ENCODE results near the gene NPBWR2.

The NPBWR2 gene

DNA sequence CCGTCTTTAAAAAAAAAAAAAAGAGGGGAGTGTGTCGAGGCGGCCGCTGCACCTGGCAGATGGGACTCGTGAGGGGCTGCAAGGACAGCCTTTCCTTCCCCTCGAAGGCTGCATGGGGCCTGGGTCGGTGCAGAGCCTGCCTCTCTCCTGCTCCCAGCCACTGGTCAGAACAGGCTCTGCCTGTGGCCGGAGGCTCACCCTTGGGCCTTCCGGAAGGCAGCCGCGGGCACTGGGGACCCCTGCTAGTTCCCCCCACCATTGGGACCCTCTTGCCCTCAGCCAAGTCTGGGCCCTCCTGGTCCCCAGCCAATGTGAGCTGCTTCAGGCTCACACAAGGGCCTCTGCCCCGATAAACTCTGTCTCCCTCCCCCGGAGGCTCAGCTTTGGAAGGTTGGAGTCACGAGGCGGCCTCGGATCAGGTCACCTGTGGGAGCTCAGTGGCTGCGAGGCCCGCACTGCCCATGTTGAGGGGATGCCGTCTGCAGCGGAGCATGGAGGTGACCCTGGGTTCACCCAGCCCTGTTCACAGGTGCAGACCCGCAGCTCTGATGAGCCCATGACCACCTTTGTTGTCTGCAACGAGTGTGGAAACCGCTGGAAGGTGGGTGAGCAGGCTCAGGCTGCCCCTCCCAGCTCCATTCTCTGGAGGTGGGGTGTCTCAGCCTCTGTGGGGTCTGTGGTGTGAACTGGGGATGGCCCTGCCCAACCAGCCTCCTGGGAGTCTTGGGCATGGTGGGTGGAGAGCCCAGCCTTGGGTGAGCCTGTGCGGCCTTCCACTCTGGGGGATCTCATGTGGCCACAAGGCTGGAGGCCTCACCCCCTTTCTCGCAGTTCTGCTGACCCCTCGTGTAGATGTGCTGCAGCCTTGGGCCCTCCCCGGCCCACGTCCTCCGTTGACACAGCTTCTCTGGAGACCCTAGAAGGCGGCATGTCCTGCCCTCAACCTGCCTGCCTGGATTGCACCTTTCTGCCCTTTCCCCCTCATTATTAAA is 35.7 kb downstream of the NPBWR2 start:
- no peak for DNase-seq

DNA sequence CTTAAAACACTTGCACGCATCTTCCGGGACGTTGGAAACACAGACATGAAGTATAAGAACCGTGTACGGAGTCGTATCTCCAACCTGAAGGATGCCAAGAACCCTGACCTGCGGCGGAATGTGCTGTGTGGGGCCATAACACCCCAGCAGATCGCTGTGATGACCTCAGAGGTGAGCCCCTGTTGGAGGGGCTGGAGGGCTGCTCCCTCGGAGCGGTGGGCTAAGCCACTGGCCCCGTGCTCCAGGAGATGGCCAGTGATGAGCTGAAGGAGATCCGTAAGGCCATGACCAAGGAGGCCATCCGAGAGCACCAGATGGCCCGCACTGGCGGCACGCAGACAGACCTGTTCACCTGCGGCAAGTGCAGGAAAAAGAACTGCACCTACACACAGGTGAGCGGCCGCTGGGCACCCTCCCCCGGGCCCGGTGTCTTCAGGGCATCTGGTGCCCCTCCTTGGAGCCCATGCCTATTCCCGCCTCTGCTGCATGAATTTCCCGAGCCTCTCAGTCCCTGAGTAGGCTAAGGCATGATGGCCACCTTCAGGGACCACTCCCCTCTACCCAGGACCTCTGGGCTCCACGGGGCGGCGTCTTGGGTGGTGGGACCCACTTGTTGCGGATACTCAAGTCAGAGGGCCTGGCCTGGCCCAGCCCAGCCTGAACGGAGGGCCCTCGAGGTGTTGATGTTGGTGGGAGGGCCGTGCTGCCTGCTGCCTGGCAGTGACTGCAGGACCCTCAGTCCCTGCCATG is 36.9 kb downstream of the NPBWR2 start:
- no peak for DNase-seq

DNA sequence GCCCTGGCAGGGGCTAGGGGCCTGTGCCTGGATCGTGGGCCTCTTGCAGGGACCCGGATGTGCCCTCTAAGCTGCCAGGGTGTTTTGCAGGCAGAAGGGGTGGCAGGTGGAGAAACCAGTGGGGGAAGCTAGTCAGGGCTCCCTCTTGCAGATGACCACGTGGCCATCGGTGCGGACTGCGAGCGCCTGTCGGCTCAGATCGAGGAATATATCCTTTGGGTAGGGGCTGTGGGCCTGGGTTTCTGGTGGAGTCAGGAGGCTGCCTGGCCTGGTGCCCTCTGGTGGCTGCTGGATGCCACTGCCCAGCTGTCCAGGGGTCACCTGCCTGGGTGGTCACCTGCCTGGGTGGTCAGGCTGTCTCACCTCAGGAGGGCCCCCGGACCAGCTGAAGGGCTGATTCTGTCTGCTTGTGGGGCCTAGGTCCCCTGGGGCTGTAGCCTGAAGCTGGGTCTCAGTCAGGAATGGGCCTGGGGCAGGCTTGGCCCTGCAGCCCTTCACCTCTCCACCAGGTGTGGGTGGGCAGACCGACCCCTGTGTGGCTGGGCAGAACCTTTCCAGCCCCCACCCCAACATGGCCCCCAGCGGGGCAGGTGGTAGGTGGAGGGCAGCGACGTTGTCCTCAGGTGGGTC is 37.6 kb downstream of the NPBWR2 start:
- no peak for DNase-seq

DNA sequence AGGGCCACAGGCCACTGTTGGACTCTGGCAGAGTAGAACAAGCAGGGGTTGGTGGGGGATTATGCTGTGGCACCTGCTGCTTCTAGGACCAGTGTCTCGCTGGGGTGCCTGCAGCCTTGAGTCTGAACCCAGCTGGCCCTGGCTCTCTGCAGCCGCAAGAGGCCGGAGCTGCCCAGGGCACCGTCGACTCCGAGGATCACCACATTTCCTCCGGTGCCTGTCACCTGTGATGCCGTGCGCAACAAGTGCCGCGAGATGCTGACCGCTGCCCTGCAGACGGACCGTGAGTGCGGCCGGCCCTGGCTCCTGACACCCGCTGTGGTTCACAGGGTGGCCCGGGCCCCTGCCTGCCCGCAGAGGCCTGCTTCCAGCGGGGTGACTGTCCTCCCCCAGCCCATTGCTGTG is 38.2 kb downstream of the NPBWR2 start:
- no peak for DNase-seq

DNA sequence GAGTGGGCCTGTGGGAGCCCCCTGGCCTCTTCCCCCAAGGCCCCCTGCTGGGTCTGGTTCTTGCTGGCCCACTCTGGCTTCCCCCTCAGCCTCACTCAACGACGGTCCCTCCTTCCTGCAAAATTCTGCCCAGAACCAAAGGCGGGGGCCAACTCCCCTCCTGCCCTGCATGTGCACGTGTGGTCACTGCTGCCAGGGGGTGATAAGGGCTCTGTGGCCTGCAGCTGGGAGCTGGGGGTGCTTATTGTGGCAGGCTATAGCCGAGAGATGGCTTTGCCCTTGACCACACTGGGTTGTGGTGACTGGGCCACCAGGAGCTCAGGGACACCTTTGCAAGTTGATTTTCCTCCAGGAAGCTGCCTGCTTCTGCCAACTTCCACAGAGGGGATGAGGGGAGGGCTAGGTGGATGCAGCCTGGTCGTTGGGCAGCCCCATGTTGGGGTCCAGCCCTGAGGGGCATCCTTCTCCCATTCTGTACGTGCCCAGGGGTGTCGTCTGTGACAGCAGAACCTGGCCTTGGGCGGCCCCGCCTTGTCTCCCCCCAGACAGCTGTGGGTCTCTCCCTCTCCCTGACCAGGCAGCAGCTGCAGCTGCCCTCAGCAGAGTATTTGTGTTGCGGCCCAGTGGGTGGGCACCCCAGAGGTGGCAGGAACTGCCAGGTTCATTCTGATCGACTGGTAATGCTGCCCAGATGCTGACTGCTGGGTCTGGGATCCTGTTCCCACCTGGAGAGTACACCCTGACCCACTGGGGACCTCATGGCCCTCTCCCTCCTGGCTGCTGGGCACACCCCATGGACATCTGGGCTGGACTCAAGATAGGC is 38.8 kb downstream of the NPBWR2 start:
- DNase-seq, result no peak

DNA sequence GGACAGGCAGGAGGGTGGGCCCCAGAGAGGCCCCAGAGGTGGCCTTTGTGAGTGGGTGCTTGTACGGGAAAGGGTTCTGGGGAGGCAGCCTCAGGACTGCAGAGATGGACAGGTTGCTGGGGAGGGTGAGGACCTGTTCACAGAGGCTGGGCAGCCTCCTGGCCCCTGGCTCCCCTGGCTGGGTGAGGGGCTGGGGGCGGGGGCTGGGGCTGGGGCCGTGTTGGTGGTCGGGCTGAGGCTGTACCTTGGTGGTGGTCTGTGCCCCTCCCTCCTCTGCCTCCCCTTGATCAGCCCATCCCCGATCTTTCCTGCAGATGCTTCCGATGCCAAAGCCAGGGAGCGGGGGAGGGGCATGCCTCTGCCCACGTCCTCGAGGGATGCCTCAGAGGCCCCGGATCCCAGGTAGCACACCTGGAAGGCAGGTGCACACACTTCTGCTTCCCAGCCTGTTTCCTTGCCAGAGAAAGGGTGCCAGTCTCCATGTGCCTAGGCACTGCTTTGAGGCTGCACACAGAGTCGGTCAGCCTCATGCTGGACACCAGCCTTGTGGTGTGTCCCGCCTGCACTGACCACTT is 39.5 kb downstream of the NPBWR2 start:
- no peak for DNase-seq

DNA sequence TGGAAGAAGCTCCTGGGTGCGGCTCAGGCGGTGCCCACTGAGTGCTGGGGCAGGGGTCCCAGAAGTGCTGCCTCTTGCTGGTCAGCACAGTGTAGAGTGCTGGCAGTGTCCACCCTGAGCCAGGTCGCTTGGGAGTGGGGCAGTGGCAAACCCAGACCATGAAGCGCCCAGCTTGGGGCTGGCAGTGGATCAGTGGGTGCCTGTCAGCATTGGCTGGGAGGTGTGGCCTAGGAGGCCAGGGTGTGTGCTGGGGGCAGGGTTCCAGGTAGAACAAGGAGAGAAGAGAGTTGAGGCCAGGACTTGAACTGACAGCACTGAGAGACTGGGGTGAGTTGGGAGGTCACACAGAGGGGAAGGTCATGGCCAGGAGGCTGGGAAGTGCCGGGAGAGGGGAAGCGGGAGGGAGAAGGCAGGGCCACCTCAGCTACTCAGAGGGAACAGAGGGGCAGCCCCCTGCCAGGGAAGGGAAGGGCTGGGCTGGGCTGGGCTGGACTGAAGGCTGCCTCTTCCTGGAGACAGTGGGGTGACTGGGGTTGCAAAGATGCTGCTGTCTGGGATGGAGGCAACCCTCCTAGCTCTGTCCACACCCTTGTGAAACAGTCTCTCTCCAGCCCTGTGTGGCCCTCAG is 40.2 kb downstream of the NPBWR2 start:
- no peak for DNase-seq

DNA sequence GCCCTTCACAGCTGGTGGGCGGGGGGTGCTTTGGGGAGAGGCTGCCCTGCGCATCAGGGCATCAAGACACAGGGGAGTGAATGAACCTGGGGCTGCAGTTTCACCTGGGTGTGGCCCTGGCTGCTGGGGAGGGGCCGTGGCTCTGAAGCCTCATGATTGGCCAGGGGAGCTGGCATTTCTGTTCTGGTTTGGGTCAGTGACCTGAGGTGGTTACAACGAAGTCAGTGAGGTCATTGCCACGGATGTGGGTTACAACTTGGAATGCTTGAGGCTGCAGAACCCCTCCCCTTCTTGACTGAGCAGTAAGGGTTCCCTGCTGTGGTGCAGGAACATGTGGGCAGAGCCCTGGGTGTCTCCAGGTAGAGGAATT is 41.4 kb downstream of the NPBWR2 start:
- no peak for DNase-seq

DNA sequence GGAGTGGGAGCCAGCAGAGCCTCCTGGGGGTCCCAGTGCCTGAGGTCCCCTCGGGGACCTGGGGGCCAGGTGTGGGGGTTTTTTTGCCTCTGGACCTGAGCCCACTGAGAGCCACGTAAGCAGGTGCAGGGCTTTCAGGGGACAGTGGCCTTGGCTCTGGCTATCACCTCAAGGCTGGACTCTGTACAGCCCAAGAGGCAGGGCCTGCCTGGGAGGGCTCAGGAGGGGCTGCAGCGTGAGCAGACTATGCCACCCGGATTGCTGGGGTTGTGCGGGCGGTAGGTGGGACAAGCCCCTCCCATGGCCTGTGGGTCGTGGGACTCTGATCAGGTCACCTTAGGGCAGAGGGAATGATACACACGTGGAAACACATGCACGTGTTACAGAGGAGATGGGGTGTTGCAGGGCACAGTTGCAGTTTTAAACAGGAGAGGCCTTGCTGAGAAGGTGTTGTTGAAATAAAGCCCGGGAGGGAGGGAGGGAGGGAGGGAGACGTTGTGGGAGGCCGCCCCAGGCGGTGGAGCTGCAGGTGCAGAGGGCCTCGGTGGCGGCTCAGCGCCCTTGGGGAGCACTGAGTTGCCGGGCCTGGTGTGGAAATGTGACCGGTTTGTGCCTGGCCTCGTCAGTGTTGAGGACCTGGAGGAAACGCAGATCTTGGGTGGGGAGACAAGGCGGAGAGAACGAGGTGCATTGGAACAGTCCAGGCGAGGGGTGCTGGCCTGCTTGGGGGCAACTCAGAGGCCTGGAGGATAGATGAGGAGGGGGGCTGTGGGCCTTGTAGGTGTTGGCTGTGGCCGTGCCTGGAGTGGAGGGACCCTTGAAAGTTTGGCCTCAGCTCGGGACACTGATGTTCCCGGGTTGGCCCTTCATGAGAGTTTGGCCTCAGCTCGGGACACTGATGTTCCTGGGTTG is 42.0 kb downstream of the NPBWR2 start:
- no peak for DNase-seq

DNA sequence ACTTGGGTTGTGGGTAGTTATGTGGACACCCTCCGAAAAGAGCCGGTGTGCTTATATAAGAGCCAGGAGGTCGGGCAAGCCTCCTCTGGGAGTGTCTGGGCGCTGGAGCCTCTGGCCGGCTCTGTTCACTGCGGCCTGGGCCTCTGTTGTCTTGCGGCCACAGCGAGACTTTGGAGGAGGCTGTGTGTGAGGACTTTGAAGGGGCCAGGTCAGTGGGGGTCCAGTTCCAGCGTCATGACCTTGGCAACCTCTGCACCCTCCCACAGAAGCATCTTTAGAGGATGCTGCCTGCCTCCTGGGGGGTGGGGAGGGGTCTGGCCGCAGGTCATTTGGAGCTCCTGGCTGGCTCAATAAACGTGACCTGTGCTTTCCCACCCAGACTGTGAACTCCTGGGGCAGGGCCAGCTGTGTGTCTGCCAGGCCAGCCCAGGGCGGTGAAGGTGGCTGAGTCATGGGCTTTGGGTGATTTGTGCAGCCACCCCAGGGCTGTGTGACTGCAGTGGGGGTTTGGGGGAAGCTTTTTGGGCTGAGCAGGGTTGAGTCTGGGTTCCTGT is 43.1 kb downstream of the NPBWR2 start:
- no peak for DNase-seq

DNA sequence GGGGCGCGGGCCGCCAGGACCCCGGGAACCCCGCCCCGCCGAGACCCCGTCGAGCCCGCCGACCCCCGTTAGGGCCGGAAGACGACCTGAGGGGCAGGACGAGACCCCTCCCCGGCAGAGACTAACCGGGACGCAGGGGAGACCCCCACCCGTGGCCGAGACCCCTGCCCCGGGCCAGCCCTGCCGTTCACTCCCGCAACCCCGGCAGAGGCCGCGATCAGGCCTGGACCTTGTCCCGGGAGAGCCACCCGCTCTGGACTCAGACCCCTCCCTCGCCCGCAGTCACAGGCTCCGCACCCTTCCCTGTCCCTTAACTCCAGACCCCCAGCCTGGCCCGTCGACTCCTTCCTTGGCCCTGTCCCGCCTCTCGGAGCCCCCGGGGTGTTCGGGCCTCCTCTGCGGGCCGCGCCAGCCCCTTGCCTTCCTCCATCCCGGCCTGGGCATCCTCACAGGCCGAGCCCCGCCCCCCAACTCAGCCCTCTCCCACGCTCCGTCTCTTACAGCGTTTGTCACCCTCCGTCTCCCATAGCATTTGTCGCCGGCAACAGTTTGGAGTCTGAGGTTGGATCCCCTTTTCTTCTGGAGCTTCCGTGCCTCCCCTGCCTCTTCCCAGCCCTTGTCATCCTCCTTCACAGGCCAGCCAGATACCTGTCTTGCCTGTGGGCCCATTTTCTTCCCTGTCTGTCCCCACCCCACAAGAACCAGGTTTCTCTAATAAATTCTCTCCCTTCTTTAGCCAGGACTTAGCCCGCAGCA is 43.8 kb downstream of the NPBWR2 start:
- no peak for DNase-seq

DNA sequence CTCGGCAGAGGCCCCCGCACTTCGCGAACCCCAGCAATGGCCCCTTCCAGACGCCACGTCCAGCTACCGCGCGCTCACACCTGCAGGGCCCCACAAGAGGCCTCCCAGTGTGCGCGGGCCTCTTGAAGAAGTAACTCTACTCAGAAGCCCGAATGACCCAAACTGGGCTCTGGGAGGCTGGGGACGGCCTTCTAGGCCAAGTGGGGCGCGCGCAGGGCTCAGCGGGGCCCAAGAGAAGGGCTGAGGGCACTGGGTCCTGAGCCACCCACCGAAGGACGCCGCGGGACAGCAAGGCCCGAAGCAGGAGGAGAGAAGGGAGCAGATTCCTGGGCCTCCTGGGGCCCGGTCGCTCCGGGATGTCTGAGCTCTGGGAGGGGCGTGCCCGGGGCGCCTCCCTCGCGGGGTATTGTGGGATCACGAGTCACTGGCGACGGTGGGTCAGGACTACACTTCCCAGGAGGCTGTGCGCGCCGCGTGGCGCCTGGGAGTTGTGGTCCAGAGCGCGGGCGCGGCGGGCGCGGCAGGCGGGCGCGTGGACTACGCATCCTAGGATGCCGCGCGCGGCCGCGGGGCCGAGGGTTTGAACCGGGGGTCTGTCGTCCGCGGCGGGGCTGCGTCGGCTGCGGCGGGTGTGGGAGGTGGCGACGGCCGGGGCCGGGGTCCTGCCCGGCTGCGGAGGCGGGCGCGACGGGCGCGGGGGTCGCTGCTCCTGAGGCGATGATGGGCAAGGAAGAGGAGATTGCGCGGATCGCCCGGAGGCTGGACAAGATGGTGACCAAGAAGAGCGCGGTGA is 44.6 kb downstream of the NPBWR2 start, which contains the start of gene TCEA2:
Gene TCEA2, plus strand, starts transcription at position 603 of the 793 bp plus-strand sequence. Its CDS starts 115 bp downstream, at position 718.
- peak; percentile 87 for DNase-seq

DNA sequence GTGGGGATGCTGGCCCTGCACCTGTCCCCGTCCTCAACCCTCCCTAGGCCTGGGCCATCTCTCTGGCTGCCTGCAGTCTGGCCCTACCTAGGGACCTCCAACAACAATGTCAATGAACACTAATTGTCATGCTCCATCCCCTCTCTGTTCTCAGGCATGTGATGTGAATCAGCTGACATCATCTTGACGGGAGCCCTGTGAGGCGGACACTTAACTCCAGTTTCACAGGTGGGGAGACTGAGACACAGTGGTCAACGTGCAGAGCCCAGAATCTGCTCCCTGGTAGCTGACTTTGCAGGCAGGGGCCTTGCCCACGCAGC is 45.1 kb downstream of the NPBWR2 start:
- no peak for DNase-seq

DNA sequence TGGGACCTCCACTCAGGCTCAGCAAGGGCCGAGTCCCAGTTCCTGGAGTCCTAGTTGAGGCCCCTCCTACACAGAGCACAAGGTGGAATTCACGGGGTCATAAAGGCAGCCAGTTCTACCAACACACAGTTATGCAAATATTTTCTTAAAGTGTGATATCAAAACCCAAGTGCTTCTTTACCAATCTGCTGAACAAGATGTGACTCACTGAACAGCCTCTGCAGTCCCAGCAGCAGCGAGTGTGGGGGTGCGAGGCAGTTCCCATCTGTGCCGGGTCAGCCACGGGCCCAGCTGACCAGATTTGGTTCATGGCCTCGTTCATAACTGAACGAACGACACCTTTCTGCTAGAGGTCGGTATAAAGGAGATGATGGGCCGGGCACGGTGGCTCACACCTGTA is 48.8 kb downstream of the NPBWR2 start:
- DNase-seq, result no peak

DNA sequence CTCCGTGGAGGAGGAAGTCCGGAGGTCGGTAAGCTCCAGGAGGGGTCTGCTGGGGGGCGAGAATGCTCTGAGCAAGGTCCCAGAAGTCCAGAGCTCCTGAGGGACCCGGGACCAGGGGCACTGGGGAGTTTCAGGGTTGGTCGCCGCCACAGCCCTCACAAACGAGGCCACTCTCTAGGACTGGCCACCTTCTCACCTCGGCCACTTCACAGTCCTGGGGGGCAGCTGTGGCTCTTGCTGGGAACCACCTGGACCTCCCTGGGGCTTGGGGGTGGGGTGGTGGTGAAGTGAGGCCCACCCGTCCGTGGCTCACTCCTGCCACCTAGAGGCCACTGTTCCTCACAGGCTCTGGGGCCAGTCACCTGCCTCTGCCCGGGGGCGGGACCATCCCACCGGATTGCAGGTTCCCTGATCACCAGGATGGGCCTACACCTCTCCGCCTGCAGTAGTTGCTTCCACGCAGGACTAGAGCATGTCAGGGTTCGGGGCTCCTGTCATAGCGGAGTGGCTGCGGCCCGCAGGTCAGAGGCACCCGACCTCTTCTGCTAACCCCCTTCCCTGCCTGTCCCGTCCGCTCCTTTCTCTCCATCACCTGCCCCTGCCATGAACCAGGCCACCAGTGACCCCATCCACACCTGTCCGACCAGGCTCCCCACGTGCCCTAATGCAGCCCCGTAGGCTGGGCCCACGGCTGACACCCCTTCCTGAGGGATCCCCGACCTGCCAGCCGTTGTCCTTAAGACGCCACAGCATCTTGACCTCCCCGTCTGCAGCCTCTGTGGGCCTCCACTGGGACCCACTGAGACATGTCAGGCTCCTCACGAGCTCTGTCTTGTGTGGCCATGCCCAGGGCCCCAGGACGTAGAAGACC is 49.5 kb downstream of the NPBWR2 start:
- peak; percentile 36 for DNase-seq

DNA sequence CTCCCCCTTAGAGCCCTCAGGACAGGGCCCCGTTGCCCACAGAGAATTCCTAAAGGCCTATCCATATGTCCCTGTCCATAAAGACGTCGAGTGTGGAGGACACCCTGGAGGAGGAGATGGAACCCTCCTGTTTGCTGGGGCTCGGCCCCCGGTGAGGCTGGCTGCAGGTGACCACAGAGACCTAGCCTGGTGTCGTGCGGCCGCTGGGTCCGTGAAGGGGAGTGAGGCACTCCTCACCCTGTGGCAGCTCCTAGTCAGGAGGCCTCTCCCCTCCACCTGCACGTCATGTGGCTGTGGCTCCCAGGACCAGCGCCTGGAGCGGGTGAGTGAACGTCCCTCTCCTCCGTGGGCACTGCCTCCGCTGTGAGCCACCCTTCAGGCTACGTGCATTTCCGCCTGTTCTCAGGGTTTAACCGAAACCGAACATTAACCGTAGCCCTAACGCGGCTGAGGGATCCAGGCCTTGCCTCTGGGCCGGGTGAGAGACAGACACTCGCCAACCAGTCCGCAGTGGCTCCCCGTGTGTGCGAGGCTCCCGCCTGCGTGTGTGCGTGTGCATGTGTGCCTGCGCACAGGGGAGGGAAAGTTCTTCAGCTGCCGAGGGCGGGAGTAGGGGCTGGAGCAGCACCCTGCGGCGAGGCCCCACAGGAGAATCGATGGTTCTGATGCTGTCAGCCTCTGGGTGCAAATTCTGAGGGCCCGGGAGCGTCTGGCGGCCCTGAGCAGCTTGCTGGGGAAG is 50.3 kb downstream of the NPBWR2 start:
- DNase-seq, result no peak

DNA sequence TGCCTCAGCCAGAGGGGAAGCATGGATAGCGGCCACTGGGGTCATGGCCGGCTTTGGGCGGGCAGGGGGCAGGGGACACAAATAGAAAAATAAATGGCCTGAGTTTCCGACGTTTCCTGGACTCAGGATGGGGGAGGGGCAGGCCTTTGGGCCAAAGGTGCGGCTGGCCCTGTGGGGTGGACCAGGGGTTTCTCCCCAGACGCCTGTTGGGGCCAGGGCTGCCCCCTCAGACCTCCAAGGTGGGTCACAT is 50.8 kb downstream of the NPBWR2 start:
- no peak for DNase-seq
